Measurements from ENCODE around the gene ABLIM2. TPM values are rescaled to one million over a fixed set of nuclear protein-coding genes. Genes with fewer than 3 reads are reported as not detected.

Gene ABLIM2
- total and polyA plus RNA-seq, 2 of the 13 experiments (the other 11 are each of a cell fraction or from before 2014, with no cell fraction given), result 0.20 to 0.37 TPM

- TF ChIP-seq ZNF644 (CRISPR knock-in tag; IDR thresholded peaks at IDR 0.05; ENCODE audit: low read depth), result no peak
Measured at GRCh38 chr4:8125526-8126056, 33.0 kb downstream of the ABLIM2 start (continued).

GRCh38 chr4:8123870-8124269 is 34.7 kb downstream of the ABLIM2 start:
- no TSS peak for BruUV-seq (replicated peaks)
- intact Hi-C loops (cut with micrococcal nuclease; ENCODE audit: unreplicated experiment), result no loop called here
- DNase-seq (ENCODE audit: low spot score) (no peak), ATAC-seq (no peak), FAIRE-seq (no peak)
- H3K27me3 ChIP-seq (ENCODE audit: control insufficient read depth in 1 of 2, insufficient read depth in 2 of 2, low read length in 2 of 2), result peaks cover 11 to 49% of the 10 kb centered on the region in 2 experiments
- in situ Hi-C loops (cut with HindIII; ENCODE audit: extremely low pct_ligation_motif_present, low pct_unique_long_range_greater_than_20kb), result no loop called here
- H3K36me3 ChIP-seq (replicated peaks in 1 of 2; ENCODE audit: control insufficient read depth in 1 of 2, insufficient read depth in 2 of 2, low read length in 2 of 2), result no peaks in the 10 kb centered on the region
- ChIA-PET POLR2A (no interaction called here), CTCF (ENCODE audit: low intra/inter-chr PET ratio, low total read pairs) (no interaction called here)
- no peaks in the 10 kb centered on the region for H3K79me2 ChIP-seq (ENCODE audit: insufficient read depth, low read length)
- no peaks in the 10 kb centered on the region for H4K20me1 ChIP-seq (ENCODE audit: insufficient read depth, low read length)
- no peak overlapping the region for H3K4me3 ChIP-seq (replicated peaks in 1 of 3; ENCODE audit: insufficient read depth in 1 of 3, low read depth in 2 of 3, low read length in 3 of 3)
- no peak overlapping the region for H3K4me2 ChIP-seq (ENCODE audit: low read depth, low read length)
- H2AFZ ChIP-seq (ENCODE audit: low read length), result no peak overlapping the region
- no peak overlapping the region for H3K27ac ChIP-seq (ENCODE audit: extremely low read length, insufficient read depth, low read length)
- no peak overlapping the region for H3K9ac ChIP-seq (ENCODE audit: insufficient read depth, low read depth, low read length)
- WGBS (ENCODE audit: low lambda C conversion rate), result 20% methylated on average over 5 of the region's 5 CpGs
- no peaks in the 10 kb centered on the region for H3K9me3 ChIP-seq (ENCODE audit: low read length)
- H3K4me1 ChIP-seq (ENCODE audit: insufficient read depth, low read length), result no peaks in the 10 kb centered on the region
- TF ChIP-seq PBX2 (CRISPR knock-in tag; IDR thresholded peaks at IDR 0.05), result no peak
- TF ChIP-seq ZNF383 (CRISPR knock-in tag; IDR thresholded peaks at IDR 0.05; ENCODE audit: borderline replicate concordance), result no peak
- TF ChIP-seq ZNF331 (CRISPR knock-in tag; IDR thresholded peaks at IDR 0.05), result no peak
- no peak for TF ChIP-seq TOE1 (CRISPR knock-in tag; IDR thresholded peaks at IDR 0.05)
- TF ChIP-seq THRA (CRISPR knock-in tag; IDR thresholded peaks at IDR 0.05; ENCODE audit: borderline replicate concordance), result no peak
- no peak for TF ChIP-seq ZNF547 (CRISPR knock-in tag; IDR thresholded peaks at IDR 0.05)
- no peak for TF ChIP-seq U2AF2 (IDR thresholded peaks at IDR 0.05; ENCODE audit: low read depth, low read length)
- TF ChIP-seq ZFYVE20 (CRISPR knock-in tag; IDR thresholded peaks at IDR 0.05; ENCODE audit: borderline replicate concordance, low read depth), result no peak
- no peak for TF ChIP-seq JUND (CRISPR knock-in tag; IDR thresholded peaks at IDR 0.05)
- no peak for TF ChIP-seq KLF13 (CRISPR knock-in tag; IDR thresholded peaks at IDR 0.05)
- no peak for TF ChIP-seq CSRNP1 (CRISPR knock-in tag; IDR thresholded peaks at IDR 0.05)
- TF ChIP-seq FOXP1 (IDR thresholded peaks at IDR 0.05), result no peak
- no peak for TF ChIP-seq FOXP1 (CRISPR knock-in tag; IDR thresholded peaks at IDR 0.05)
- no peak for TF ChIP-seq ZBTB39 (CRISPR knock-in tag; IDR thresholded peaks at IDR 0.05)
- TF ChIP-seq MATR3 (CRISPR knock-in tag; IDR thresholded peaks at IDR 0.05), result no peak
- no peak for TF ChIP-seq ATRX (CRISPR knock-in tag; IDR thresholded peaks at IDR 0.05; ENCODE audit: borderline replicate concordance)
- TF ChIP-seq GPN1 (CRISPR knock-in tag; IDR thresholded peaks at IDR 0.05; ENCODE audit: borderline replicate concordance), result no peak
- TF ChIP-seq ATF7 (IDR thresholded peaks at IDR 0.05), result no peak
- no peak for TF ChIP-seq ATF7 (CRISPR knock-in tag; IDR thresholded peaks at IDR 0.05)
- TF ChIP-seq BHLHE40 (IDR thresholded peaks at IDR 0.05; ENCODE audit: low read length), result no peak

Data from HepG2 (cell line).